Muscle layer of colon (tissue), 2 donors: ENCODE measurements around the gene DNAJB13.

Experiments used
- H3K27ac ChIP-seq: one replicate; pipeline ENCODE4 v1.7.0; 2013; ENCODE audit warnings: low read depth, mild to moderate bottlenecking, low read length, moderate library complexity
- H3K27me3 ChIP-seq, 2 donors: one replicate each; pipeline ENCODE4 v1.7.0; 2013; ENCODE audit warnings: low read length in 2 of 2, mild to moderate bottlenecking in 2 of 2; ENCODE audit not compliant: insufficient read depth in 2 of 2, control insufficient read depth in 1 of 2
- H3K36me3 ChIP-seq: one replicate; pipeline ENCODE4 v1.7.0; 2013; ENCODE audit warnings: mild to moderate bottlenecking, low read length; ENCODE audit not compliant: insufficient read depth
- H3K4me1 ChIP-seq: one replicate; pipeline ENCODE4 v1.7.0; 2013; ENCODE audit warnings: mild to moderate bottlenecking, low read length; ENCODE audit not compliant: insufficient read depth
- H3K4me3 ChIP-seq, 2 donors: one replicate each; pipeline ENCODE4 v1.7.0; 2013; ENCODE audit warnings: low read length in 2 of 2, low read depth in 1 of 2, mild to moderate bottlenecking in 1 of 2, moderate library complexity in 1 of 2
- H3K9ac ChIP-seq: one replicate; pipeline ENCODE4 v1.7.0; 2013; ENCODE audit warnings: low read length
- H3K9me3 ChIP-seq: one replicate; pipeline ENCODE4 v1.7.0; 2013; ENCODE audit warnings: mild to moderate bottlenecking, low read length
- donor health status: abdominal sarcoma.
- donor health status: Adenocarcinoma of cecum.

Gene DNAJB13

GRCh38 chr11:74004759-74005615 is 54.2 kb downstream of the DNAJB13 start:
- Histone ChIP-seq H3K27me3 (no peaks in the 10 kb centered on the region), H3K27ac (no peak overlapping the region), H3K4me3 (no peak overlapping the region), H3K4me1 (no peaks in the 10 kb centered on the region), H3K9ac (no peak overlapping the region), H3K36me3 (no peaks in the 10 kb centered on the region), H3K9me3 (no peaks in the 10 kb centered on the region)

GRCh38 chr11:74005721-74006517 is 55.1 kb downstream of the DNAJB13 start:
- Histone ChIP-seq H3K4me3 (no peak overlapping the region), H3K9me3 (no peaks in the 10 kb centered on the region), H3K27ac (no peak overlapping the region), H3K9ac (no peak overlapping the region), H3K36me3 (no peaks in the 10 kb centered on the region), H3K4me1 (no peaks in the 10 kb centered on the region), H3K27me3 (no peaks in the 10 kb centered on the region)

GRCh38 chr11:74006743-74007304 is 56.0 kb downstream of the DNAJB13 start:
- Histone ChIP-seq H3K9me3 (no peaks in the 10 kb centered on the region), H3K4me3 (no peak overlapping the region), H3K27me3 (no peaks in the 10 kb centered on the region), H3K9ac (no peak overlapping the region), H3K4me1 (no peaks in the 10 kb centered on the region), H3K27ac (no peak overlapping the region), H3K36me3 (no peaks in the 10 kb centered on the region)

GRCh38 chr11:74007691-74008372 is 57.0 kb downstream of the DNAJB13 start:
- Histone ChIP-seq H3K4me1 (no peaks in the 10 kb centered on the region), H3K9me3 (no peaks in the 10 kb centered on the region)

GRCh38 chr11:74008373-74009229 is 57.8 kb downstream of the DNAJB13 start, which contains the start of gene UCP3:
Gene UCP3 (minus strand): TSS chr11:74009085. CDS start chr11:74007042, 2,043 bp downstream.
- Histone ChIP-seq H3K9me3 (no peaks in the 10 kb centered on the region), H3K4me3 (no peak within 1 kb of the TSS), H3K9ac (no peak within 1 kb of the TSS), H3K4me1 (no peaks in the 10 kb centered on the region), H3K36me3 (no peaks in the 10 kb centered on the region), H3K27me3 (no peaks in the 10 kb centered on the region), H3K27ac (no peak within 1 kb of the TSS)

More at GRCh38 chr11:74007691-74008372, 57.0 kb downstream of the DNAJB13 start:
- H3K27me3 ChIP-seq = no peaks in the 10 kb centered on the region
- no peak overlapping the region for H3K4me3 ChIP-seq
- H3K9ac ChIP-seq = no peak overlapping the region
- no peak overlapping the region for H3K27ac ChIP-seq
- H3K36me3 ChIP-seq = no peaks in the 10 kb centered on the region

- H3K36me3 ChIP-seq = no peaks in the 10 kb centered on the region
- no peak overlapping the region for H3K4me3 ChIP-seq
- no peak overlapping the region for H3K9ac ChIP-seq
- H3K27me3 ChIP-seq = no peaks in the 10 kb centered on the region
- no peak overlapping the region for H3K27ac ChIP-seq
- no peaks in the 10 kb centered on the region for H3K9me3 ChIP-seq
- no peaks in the 10 kb centered on the region for H3K4me1 ChIP-seq
Observed at GRCh38 chr11:74009230-74009547, 58.4 kb downstream of the DNAJB13 start.

- no peaks in the 10 kb centered on the region for H3K9me3 ChIP-seq
- no peak overlapping the region for H3K9ac ChIP-seq
- H3K27me3 ChIP-seq = no peaks in the 10 kb centered on the region
- H3K27ac ChIP-seq = no peak overlapping the region
- H3K4me3 ChIP-seq = no peak overlapping the region
- no peaks in the 10 kb centered on the region for H3K36me3 ChIP-seq
- H3K4me1 ChIP-seq = no peaks in the 10 kb centered on the region
Observed at GRCh38 chr11:74009675-74010305, 59.0 kb downstream of the DNAJB13 start.

- H3K27ac ChIP-seq = no peak overlapping the region
- H3K9me3 ChIP-seq = no peaks in the 10 kb centered on the region
- no peaks in the 10 kb centered on the region for H3K4me1 ChIP-seq
- no peaks in the 10 kb centered on the region for H3K36me3 ChIP-seq
- H3K27me3 ChIP-seq = no peaks in the 10 kb centered on the region
- H3K4me3 ChIP-seq = no peak overlapping the region
- H3K9ac ChIP-seq = no peak overlapping the region
Observed at GRCh38 chr11:74010306-74011300, 59.8 kb downstream of the DNAJB13 start.

- Histone ChIP-seq H3K9me3 (no peaks in the 10 kb centered on the region), H3K4me3 (no peak overlapping the region), H3K27me3 (no peaks in the 10 kb centered on the region), H3K4me1 (no peaks in the 10 kb centered on the region), H3K27ac (no peak overlapping the region), H3K9ac (no peak overlapping the region), H3K36me3 (no peaks in the 10 kb centered on the region)
Observed at GRCh38 chr11:74011360-74012073, 60.7 kb downstream of the DNAJB13 start.
